HG03103 (cell line): ENCODE data around the gene LMOD2.

Source experiments
- ATAC-seq: cut with Tn5 transposase; IDR thresholded peaks from one replicate; pipeline ENCODE4 v1.9.1; 2021; ENCODE audit warnings: low read depth; ENCODE audit not compliant: unreplicated experiment

Gene LMOD2

GRCh38 chr7:123711832-123712293, 56.2 kb downstream of the LMOD2 start:
- no peak for ATAC-seq

GRCh38 chr7:123712619-123713018, 57.0 kb downstream of the LMOD2 start:
- no peak for ATAC-seq
